ENCODE results near the gene MDFI. TPM values are rescaled to one million over a fixed set of nuclear protein-coding genes. Genes with fewer than 3 reads are reported as not detected.

Gene MDFI
- total and polyA plus RNA-seq, 4 donors, result 0.24 to 2.8 (median 0.50) TPM; not detected in 1

- 77% methylated on average over 11 of the region's 11 CpGs for WGBS
- TF ChIP-seq ZBTB33 (IDR thresholded peaks at IDR 0.05), result no peak
- no peak for TF ChIP-seq NR2F2 (IDR thresholded peaks at IDR 0.05)
- TF ChIP-seq HNF4G (IDR thresholded peaks at IDR 0.05), result no peak
- TF ChIP-seq JUND (IDR thresholded peaks at IDR 0.05), result no peak
- no peak for TF ChIP-seq TAF1 (conservative IDR thresholded peaks at IDR 0.05)
- TF ChIP-seq EGR1 (IDR thresholded peaks at IDR 0.05; ENCODE audit: low read depth in 2 of 2), result no peak
- TF ChIP-seq SP1 (IDR thresholded peaks at IDR 0.05), result no peak
- DNase-seq (ENCODE audit: low spot score), result no peak
- H3K9me3 ChIP-seq (ENCODE audit: control insufficient read depth in 4 of 4, low read length in 3 of 4), result no peaks in the 10 kb centered on the region
- no peak overlapping the region for H3K27ac ChIP-seq (ENCODE audit: low read depth in 1 of 2, low read length in 2 of 2)
- H3K27me3 ChIP-seq (ENCODE audit: control insufficient read depth in 4 of 4, insufficient read depth in 4 of 4, low read length in 3 of 4), result peaks cover 0 to 6% (median 2%) of the 10 kb centered on the region in 4 donors
- H3K4me1 ChIP-seq (ENCODE audit: control insufficient read depth in 4 of 4, insufficient read depth in 4 of 4, low read length in 3 of 4), result peaks cover 0 to 18% (median 11%) of the 10 kb centered on the region in 4 donors
- H3K36me3 ChIP-seq (ENCODE audit: control insufficient read depth in 4 of 4, insufficient read depth in 3 of 4, low read depth in 1 of 4, low read length in 3 of 4), result no peaks in the 10 kb centered on the region
- no peak overlapping the region for H3K4me3 ChIP-seq (ENCODE audit: low read depth in 1 of 3, low read length in 3 of 3)
- H3K9ac ChIP-seq (ENCODE audit: low read depth in 1 of 2, low read length in 2 of 2), result no peak overlapping the region
Observed at GRCh38 chr6:41642090-41642959, 4.1 kb downstream of the MDFI start.

GRCh38 chr6:41642960-41643898 lies 5.0 kb downstream of the MDFI start:
- H3K4me3 ChIP-seq (ENCODE audit: low read depth in 1 of 3, low read length in 3 of 3), result no peak overlapping the region
- 72% methylated on average over 10 of the region's 10 CpGs for WGBS
- no peaks in the 10 kb centered on the region for H3K36me3 ChIP-seq (ENCODE audit: control insufficient read depth in 4 of 4, insufficient read depth in 3 of 4, low read depth in 1 of 4, low read length in 3 of 4)
- no peaks in the 10 kb centered on the region for H3K9me3 ChIP-seq (ENCODE audit: control insufficient read depth in 4 of 4, low read length in 3 of 4)
- H3K27ac ChIP-seq (ENCODE audit: low read depth in 1 of 2, low read length in 2 of 2), result no peak overlapping the region
- DNase-seq (ENCODE audit: low spot score), result no peak
- peaks cover 0 to 11% (median 6%) of the 10 kb centered on the region in 4 donors for H3K4me1 ChIP-seq (ENCODE audit: control insufficient read depth in 4 of 4, insufficient read depth in 4 of 4, low read length in 3 of 4)
- no peaks in the 10 kb centered on the region for H3K27me3 ChIP-seq (ENCODE audit: control insufficient read depth in 4 of 4, insufficient read depth in 4 of 4, low read length in 3 of 4)
- no peak overlapping the region for H3K9ac ChIP-seq (ENCODE audit: low read depth in 1 of 2, low read length in 2 of 2)
- TF ChIP-seq NR2F2 (IDR thresholded peaks at IDR 0.05) (peak; percentile 54), JUND (IDR thresholded peaks at IDR 0.05) (no peak)

GRCh38 chr6:41643899-41644269 lies 5.6 kb downstream of the MDFI start:
- Histone ChIP-seq H3K27me3 (ENCODE audit: control insufficient read depth in 4 of 4, insufficient read depth in 4 of 4, low read length in 3 of 4) (no peaks in the 10 kb centered on the region), H3K9ac (ENCODE audit: low read depth in 1 of 2, low read length in 2 of 2) (no peak overlapping the region), H3K27ac (ENCODE audit: low read depth in 1 of 2, low read length in 2 of 2) (no peak overlapping the region), H3K36me3 (ENCODE audit: control insufficient read depth in 4 of 4, insufficient read depth in 3 of 4, low read depth in 1 of 4, low read length in 3 of 4) (no peaks in the 10 kb centered on the region), H3K4me3 (ENCODE audit: low read depth in 1 of 3, low read length in 3 of 3) (no peak overlapping the region), H3K4me1 (ENCODE audit: control insufficient read depth in 4 of 4, insufficient read depth in 4 of 4, low read length in 3 of 4) (peaks cover 0 to 4% (median 1%) of the 10 kb centered on the region in 4 donors), H3K9me3 (ENCODE audit: control insufficient read depth in 4 of 4, low read length in 3 of 4) (no peaks in the 10 kb centered on the region)
- DNase-seq (ENCODE audit: low spot score), result no peak
- TF ChIP-seq JUND (IDR thresholded peaks at IDR 0.05), result no peak
- TF ChIP-seq REST (IDR thresholded peaks at IDR 0.05), result no peak
- TF ChIP-seq FOXA1 (IDR thresholded peaks at IDR 0.05), result no peak
- TF ChIP-seq SP1 (IDR thresholded peaks at IDR 0.05), result no peak
- no peak for TF ChIP-seq CTCF (IDR thresholded peaks at IDR 0.05; ENCODE audit: low read depth, low read length, missing input control)
- no peak for TF ChIP-seq ATF3 (IDR thresholded peaks at IDR 0.05)
- no peak for TF ChIP-seq EGR1 (IDR thresholded peaks at IDR 0.05; ENCODE audit: low read depth in 2 of 2)
- WGBS, result 94% methylated on average over 4 of the region's 4 CpGs

Measured in liver (tissue), 9 donors.